A549 (cell line): ENCODE results near the gene MT1A. TPM values are rescaled to one million over a fixed set of nuclear protein-coding genes. Genes with fewer than 3 reads are reported as not detected.

ENCODE experiments used
- ATAC-seq, 2 experiments: fragments of 200-7000 bp in 1 of 2; fragments of >200 bp in 1 of 2; cut with Nextera tagmentation in 1 of 2; cut with Tn5 transposase in 1 of 2; 3 replicates each; pipeline versions ENCODE4 v1.8.0 to v1.9.1; 2018 to 2020; ENCODE audit warnings: mild to moderate bottlenecking in 1 of 2, moderate library complexity in 1 of 2
- CTCF ChIA-PET: fragments of 300-600 bp; sonication (Branson Sonifier 250); formaldehyde crosslinking; extraction: SDS; loops from one replicate; lab custom pipeline; 2021; ENCODE audit warnings: antibody characterized with exemption, inconsistent platforms; lab: Yijun Ruan, JAX
- POLR2A ChIA-PET: fragments of 350-600 bp; formaldehyde crosslinking; extraction: SDS; loops from one replicate; lab custom pipeline; 2021; ENCODE audit warnings: antibody characterized with exemption, inconsistent platforms; lab: Yijun Ruan, JAX
- DNase-seq, 2 experiments: peaks; one replicate each; pipeline versions ENCODE4 v3.0.0 to v3.0.0-alpha.2; 2011 to 2016; ENCODE audit warnings: low read depth in 1 of 2, low spot score in 1 of 2
- FAIRE-seq: peaks from 2 replicates; lab custom pipeline; 2011; peaks lifted over from hg19 to GRCh38; lab: Jason Lieb, UNC
- H3K27ac ChIP-seq, 2 experiments: fragments of >200 bp; sonication (Bioruptor Twin); formaldehyde crosslinking; 3 replicates each; pipeline ENCODE4 v1.5.1; 2016 to 2017
- H3K4me1 ChIP-seq: fragments of >200 bp; sonication (Bioruptor Twin); formaldehyde crosslinking; 3 replicates; pipeline ENCODE4 v1.6.1; 2016
- H3K4me2 ChIP-seq: fragments of >200 bp; sonication (Bioruptor Twin); formaldehyde crosslinking; 3 replicates; pipeline ENCODE4 v1.6.1; 2016
- H3K4me3 ChIP-seq: fragments of >200 bp; sonication (Bioruptor Twin); formaldehyde crosslinking; 3 replicates; pipeline ENCODE4 v1.5.1; 2016
- H3K9me3 ChIP-seq: fragments of >200 bp; sonication (Bioruptor Twin); formaldehyde crosslinking; 3 replicates; pipeline ENCODE4 v1.6.1; 2016
- BHLHE40 ChIP-seq: IDR thresholded peaks from 2 replicates; pipeline ENCODE4 v1.6.1; 2012; ENCODE audit warnings: low read depth, low read length, inconsistent platforms
- CBX2 ChIP-seq: fragments of 200-600 bp; sonication (generic); IDR thresholded peaks from 2 replicates; pipeline ENCODE4 v1.6.1; 2016; ENCODE audit warnings: low read depth, mild to moderate bottlenecking, borderline replicate concordance
- CBX8 ChIP-seq: fragments of 200-600 bp; sonication (generic); IDR thresholded peaks from 2 replicates; pipeline ENCODE4 v1.6.1; 2016
- CEBPB ChIP-seq, 2 experiments: fragments of >200 bp in 1 of 2; sonication (Bioruptor Twin) in 1 of 2; formaldehyde crosslinking in 1 of 2; IDR thresholded peaks; 2 replicates each; pipeline ENCODE4 v1.6.1; 2012 to 2016
- EHF ChIP-seq: fragments of 250-450 bp; sonication (Bioruptor Pico); IDR thresholded peaks from 2 replicates; pipeline ENCODE4 v1.5.0; 2020; ENCODE audit warnings: mild to moderate bottlenecking
- ESRRA ChIP-seq: fragments of 150-350 bp; IDR thresholded peaks from 2 replicates; pipeline ENCODE4 v1.6.1; 2014; ENCODE audit warnings: mild to moderate bottlenecking, low read length, borderline replicate concordance
- FOSL2 ChIP-seq, 2 experiments: fragments of 450-650 bp in 1 of 2; fragments of >200 bp in 1 of 2; sonication (Bioruptor Twin) in 1 of 2; formaldehyde crosslinking; IDR thresholded peaks; 2 replicates each; pipeline versions ENCODE4 v1.5.0 to v1.6.1; 2016 to 2020; ENCODE audit warnings: mild to moderate bottlenecking in 1 of 2, moderate library complexity in 1 of 2
- FOXS1 ChIP-seq: fragments of 250-450 bp; sonication (Bioruptor Pico); IDR thresholded peaks from 2 replicates; pipeline ENCODE4 v1.5.0; 2020; ENCODE audit warnings: mild to moderate bottlenecking, moderate library complexity
- GATA3 ChIP-seq: IDR thresholded peaks from 2 replicates; pipeline ENCODE4 v1.6.1; 2012; ENCODE audit warnings: borderline replicate concordance
- HEYL ChIP-seq: fragments of 250-450 bp; sonication (Bioruptor Pico); IDR thresholded peaks from 2 replicates; pipeline ENCODE4 v1.8.0; 2021; ENCODE audit warnings: mild to moderate bottlenecking, moderate library complexity
- HOXA7 ChIP-seq: fragments of 250-450 bp; sonication (Bioruptor Pico); IDR thresholded peaks from 2 replicates; pipeline ENCODE4 v1.5.0; 2020; ENCODE audit warnings: mild to moderate bottlenecking, moderate library complexity
- HOXB5 ChIP-seq: fragments of 250-450 bp; sonication (Bioruptor Pico); IDR thresholded peaks from 2 replicates; pipeline ENCODE4 v1.5.0; 2020; ENCODE audit warnings: mild to moderate bottlenecking, moderate library complexity
- JUN ChIP-seq, 2 experiments: fragments of >200 bp; sonication (Bioruptor Twin); formaldehyde crosslinking; IDR thresholded peaks; 2 replicates in 1 of 2; 3 replicates in 1 of 2; pipeline ENCODE4 v1.6.1; 2016 to 2017
- JUNB ChIP-seq: fragments of >200 bp; sonication (Bioruptor Twin); formaldehyde crosslinking; IDR thresholded peaks from 2 replicates; pipeline ENCODE4 v1.6.1; 2016
- KDM1A ChIP-seq: fragments of 200-600 bp; sonication (generic); IDR thresholded peaks from 2 replicates; pipeline ENCODE4 v1.6.1; 2016; ENCODE audit warnings: low read depth, mild to moderate bottlenecking
- MAZ ChIP-seq: fragments of 150-350 bp; IDR thresholded peaks from 2 replicates; pipeline ENCODE4 v1.6.1; 2014; ENCODE audit warnings: antibody characterized with exemption, low read depth, low read length, borderline replicate concordance
- MYC ChIP-seq: IDR thresholded peaks from 2 replicates; pipeline ENCODE4 v1.6.1; 2012; ENCODE audit warnings: mild to moderate bottlenecking, inconsistent platforms, low read length, improper control_type of control experiment, borderline replicate concordance
- PHF8 ChIP-seq: fragments of 200-600 bp; sonication (generic); IDR thresholded peaks from 2 replicates; pipeline ENCODE4 v1.6.1; 2016; ENCODE audit warnings: low read depth, mild to moderate bottlenecking, antibody characterized with exemption, moderate library complexity, borderline replicate concordance
- POLR2A ChIP-seq: IDR thresholded peaks from 2 replicates; pipeline ENCODE4 v1.6.1; 2012; ENCODE audit warnings: mild to moderate bottlenecking, low read length
- RARB ChIP-seq: fragments of 250-450 bp; sonication (Bioruptor Pico); IDR thresholded peaks from 2 replicates; pipeline ENCODE4 v1.8.0; 2021; ENCODE audit warnings: mild to moderate bottlenecking, moderate library complexity
- RCOR1 ChIP-seq: fragments of 150-350 bp; IDR thresholded peaks from 2 replicates; pipeline ENCODE4 v1.6.1; 2014; ENCODE audit warnings: antibody characterized with exemption, low read length, low read depth
- RFX5 ChIP-seq: fragments of 450-650 bp; IDR thresholded peaks from 2 replicates; pipeline ENCODE4 v1.7.1; 2014; ENCODE audit warnings: antibody characterized with exemption, mild to moderate bottlenecking, moderate library complexity
- SMC3 ChIP-seq: fragments of >200 bp; sonication (Bioruptor Twin); formaldehyde crosslinking; IDR thresholded peaks from 3 replicates; pipeline ENCODE4 v1.6.1; 2018; ENCODE audit warnings: inconsistent platforms
- SREBF2 ChIP-seq: fragments of 450-650 bp; IDR thresholded peaks from 2 replicates; pipeline ENCODE4 v1.6.1; 2014; ENCODE audit warnings: mild to moderate bottlenecking, moderate library complexity
- TFCP2L1 ChIP-seq: fragments of 250-450 bp; sonication (Bioruptor Pico); IDR thresholded peaks from 2 replicates; pipeline ENCODE4 v1.5.0; 2021; ENCODE audit warnings: mild to moderate bottlenecking
- ZC3H11A ChIP-seq: fragments of 450-650 bp; IDR thresholded peaks from 2 replicates; pipeline ENCODE4 v1.6.1; 2014; ENCODE audit warnings: antibody characterized with exemption, mild to moderate bottlenecking
- WGBS: methylation state at CpG from one replicate; pipeline ENCODE4 v1.1.6; 2017; ENCODE audit errors: missing lambda C conversion rate; 5-methylcytosine and 5-hydroxymethylcytosine counted together
- polyA plus RNA-seq, 4 experiments: library from polyadenylated mRNA; depleted of rRNA in 3 of 4; stranded (reverse); fragments of >200 nt; fragmentation: RNase III in 1 of 4; extraction: RNeasy Plus Mini Kit Qiagen cat#74134 plus additional on column Dnase treatment in 1 of 4; gene quantifications; 2 replicates in 3 of 4; 3 replicates in 1 of 4; pipeline ENCODE4 v1.2.3, GENCODE V29; 2011 to 2017
- TF ChIP-seq, protein P1 (sequence below): IDR thresholded peaks from 2 replicates; pipeline ENCODE4 v1.6.1; 2012
- TF ChIP-seq, protein P2 (sequence below): IDR thresholded peaks from 2 replicates; pipeline ENCODE4 v1.6.1; 2012; ENCODE audit warnings: low read depth, borderline replicate concordance
- TF ChIP-seq, protein P3 (sequence below): fragments of >200 bp; sonication (Bioruptor Twin); formaldehyde crosslinking; IDR thresholded peaks from 2 replicates; pipeline ENCODE4 v1.6.1; 2016
- TF ChIP-seq, protein P4 (sequence below): fragments of 200-600 bp; sonication (generic); IDR thresholded peaks from 2 replicates; pipeline ENCODE4 v1.6.1; 2016; ENCODE audit warnings: antibody characterized with exemption, mild to moderate bottlenecking, moderate library complexity
- TF ChIP-seq, protein P5 (sequence below): fragments of 250-450 bp; sonication (Bioruptor Pico); IDR thresholded peaks from 2 replicates; pipeline ENCODE4 v1.5.0; 2020; ENCODE audit warnings: low read depth, mild to moderate bottlenecking, moderate library complexity
- TF ChIP-seq, protein P6 (sequence below): IDR thresholded peaks from 2 replicates; pipeline ENCODE4 v1.6.1; 2012
- TF ChIP-seq, protein P7 (sequence below): fragments of 250-450 bp; sonication (Bioruptor Pico); IDR thresholded peaks from 2 replicates; pipeline ENCODE4 v1.5.0; 2021; ENCODE audit warnings: mild to moderate bottlenecking, moderate library complexity, borderline replicate concordance

Gene MT1A
- polyA plus RNA-seq, 2 of the 4 experiments (the other 2 are of a cell fraction), result 5.3 to 12.8 TPM

DNA sequence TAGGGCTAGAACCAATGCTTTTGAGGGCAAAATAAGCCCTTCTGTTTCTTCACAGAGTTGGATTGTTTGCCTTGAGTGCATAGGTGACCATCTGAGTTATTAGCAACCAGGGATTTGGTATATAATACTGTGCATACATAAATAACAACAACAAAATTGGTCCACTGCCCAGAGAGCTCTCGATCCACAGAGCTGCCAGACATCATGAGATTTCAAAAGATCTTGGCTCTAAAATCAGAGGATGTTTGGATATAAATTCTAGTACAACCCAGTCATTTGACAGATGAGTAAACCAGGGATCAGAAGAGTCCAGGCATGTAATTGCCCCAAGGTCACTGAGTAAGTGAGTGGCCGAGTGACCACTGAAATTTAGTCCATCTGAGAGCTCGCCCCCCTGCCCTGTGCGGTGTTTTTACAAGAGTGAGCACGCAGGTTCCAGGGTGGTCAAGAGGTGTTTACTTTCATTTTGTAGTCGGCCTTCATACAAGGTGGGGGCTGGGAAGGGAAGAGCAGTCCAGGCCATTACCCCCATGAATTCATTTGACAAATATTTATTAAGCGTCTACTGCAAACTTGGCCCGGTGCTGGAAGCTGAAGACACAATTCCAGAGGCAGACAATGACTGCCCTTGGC is 31.9 kb upstream of the MT1A start:
- peak overlapping the region; percentile 93 to 96 for H3K27ac ChIP-seq
- DNase-seq, result peak; percentile 55 to 91
- H3K4me3 ChIP-seq, result 0 out of 3 replicates have a peak overlapping the region, but pooled peaks have one; percentile 3
- no peaks in the 10 kb centered on the region for H3K9me3 ChIP-seq
- ChIA-PET CTCF (interaction anchor here (0.7 to 19.7 kb wide), 9 partner anchors 10 to 96 kb away, joined by 3 to 340 read pairs (median 4); partner anchors contain the start of genes MT1A, MT1B and MT1F), POLR2A (interaction anchor here (0.7 to 10.8 kb wide), 9 partner anchors 9 to 155 kb away, joined by 3 to 185 read pairs (median 4); partner anchors contain the start of genes MT1F, MT1X, NUDT21 and OGFOD1)
- peak; percentile 25 to 44 for ATAC-seq
- peak overlapping the region; percentile 81 for H3K4me2 ChIP-seq
- WGBS, result 4% methylated on average over 8 of the region's 8 CpGs
- FAIRE-seq, result no peak
- H3K4me1 ChIP-seq, result peaks cover 59% of the 10 kb centered on the region
- TF ChIP-seq HOXB5 (CRISPR knock-in tag) (no peak), MYC (0 out of 2 replicates have a peak, but pooled peaks have one; percentile 22), CEBPB (IDR thresholded peaks at IDR 0.05) (peak; percentile 71 to 81), RFX5 (no peak), FOXS1 (CRISPR knock-in tag) (peak; percentile 25; the same call in 1 of the 2 replicates), RCOR1 (no peak), RARB (CRISPR knock-in tag) (no peak), FOSL2 (IDR thresholded peaks at IDR 0.05) (peak; percentile 77), FOSL2 (CRISPR knock-in tag; IDR thresholded peaks at IDR 0.05) (peak; percentile 79), TFCP2L1 (CRISPR knock-in tag) (no peak), MAZ (no peak), PHF8 (no peak), KDM1A (no peak), HEYL (CRISPR knock-in tag) (no peak), GATA3 (peak; percentile 82), CBX2 (no peak), BHLHE40 (no peak), EHF (CRISPR knock-in tag) (no peak), CBX8 (no peak), JUNB (peak; percentile 91), HOXA7 (no peak), POLR2A (no peak), SREBF2 (no peak), ESRRA (peak; percentile 38; the same call in 1 of the 2 replicates), SMC3 (no peak), JUN (IDR thresholded peaks at IDR 0.05) (peak in 1 of 2 experiments; percentile 84; a peak in 4 of 5 replicates), ZC3H11A (no peak)
- TF ChIP-seq, protein P1, sequence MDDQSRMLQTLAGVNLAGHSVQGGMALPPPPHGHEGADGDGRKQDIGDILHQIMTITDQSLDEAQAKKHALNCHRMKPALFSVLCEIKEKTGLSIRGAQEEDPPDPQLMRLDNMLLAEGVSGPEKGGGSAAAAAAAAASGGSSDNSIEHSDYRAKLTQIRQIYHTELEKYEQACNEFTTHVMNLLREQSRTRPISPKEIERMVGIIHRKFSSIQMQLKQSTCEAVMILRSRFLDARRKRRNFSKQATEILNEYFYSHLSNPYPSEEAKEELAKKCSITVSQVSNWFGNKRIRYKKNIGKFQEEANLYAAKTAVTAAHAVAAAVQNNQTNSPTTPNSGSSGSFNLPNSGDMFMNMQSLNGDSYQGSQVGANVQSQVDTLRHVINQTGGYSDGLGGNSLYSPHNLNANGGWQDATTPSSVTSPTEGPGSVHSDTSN, result peak; percentile 44; the same call in 1 of the 2 replicates
- TF ChIP-seq, protein P2, sequence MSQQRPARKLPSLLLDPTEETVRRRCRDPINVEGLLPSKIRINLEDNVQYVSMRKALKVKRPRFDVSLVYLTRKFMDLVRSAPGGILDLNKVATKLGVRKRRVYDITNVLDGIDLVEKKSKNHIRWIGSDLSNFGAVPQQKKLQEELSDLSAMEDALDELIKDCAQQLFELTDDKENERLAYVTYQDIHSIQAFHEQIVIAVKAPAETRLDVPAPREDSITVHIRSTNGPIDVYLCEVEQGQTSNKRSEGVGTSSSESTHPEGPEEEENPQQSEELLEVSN, result no peak
- TF ChIP-seq, protein P3, sequence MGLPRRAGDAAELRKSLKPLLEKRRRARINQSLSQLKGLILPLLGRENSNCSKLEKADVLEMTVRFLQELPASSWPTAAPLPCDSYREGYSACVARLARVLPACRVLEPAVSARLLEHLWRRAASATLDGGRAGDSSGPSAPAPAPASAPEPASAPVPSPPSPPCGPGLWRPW, result no peak
- TF ChIP-seq, protein P4, sequence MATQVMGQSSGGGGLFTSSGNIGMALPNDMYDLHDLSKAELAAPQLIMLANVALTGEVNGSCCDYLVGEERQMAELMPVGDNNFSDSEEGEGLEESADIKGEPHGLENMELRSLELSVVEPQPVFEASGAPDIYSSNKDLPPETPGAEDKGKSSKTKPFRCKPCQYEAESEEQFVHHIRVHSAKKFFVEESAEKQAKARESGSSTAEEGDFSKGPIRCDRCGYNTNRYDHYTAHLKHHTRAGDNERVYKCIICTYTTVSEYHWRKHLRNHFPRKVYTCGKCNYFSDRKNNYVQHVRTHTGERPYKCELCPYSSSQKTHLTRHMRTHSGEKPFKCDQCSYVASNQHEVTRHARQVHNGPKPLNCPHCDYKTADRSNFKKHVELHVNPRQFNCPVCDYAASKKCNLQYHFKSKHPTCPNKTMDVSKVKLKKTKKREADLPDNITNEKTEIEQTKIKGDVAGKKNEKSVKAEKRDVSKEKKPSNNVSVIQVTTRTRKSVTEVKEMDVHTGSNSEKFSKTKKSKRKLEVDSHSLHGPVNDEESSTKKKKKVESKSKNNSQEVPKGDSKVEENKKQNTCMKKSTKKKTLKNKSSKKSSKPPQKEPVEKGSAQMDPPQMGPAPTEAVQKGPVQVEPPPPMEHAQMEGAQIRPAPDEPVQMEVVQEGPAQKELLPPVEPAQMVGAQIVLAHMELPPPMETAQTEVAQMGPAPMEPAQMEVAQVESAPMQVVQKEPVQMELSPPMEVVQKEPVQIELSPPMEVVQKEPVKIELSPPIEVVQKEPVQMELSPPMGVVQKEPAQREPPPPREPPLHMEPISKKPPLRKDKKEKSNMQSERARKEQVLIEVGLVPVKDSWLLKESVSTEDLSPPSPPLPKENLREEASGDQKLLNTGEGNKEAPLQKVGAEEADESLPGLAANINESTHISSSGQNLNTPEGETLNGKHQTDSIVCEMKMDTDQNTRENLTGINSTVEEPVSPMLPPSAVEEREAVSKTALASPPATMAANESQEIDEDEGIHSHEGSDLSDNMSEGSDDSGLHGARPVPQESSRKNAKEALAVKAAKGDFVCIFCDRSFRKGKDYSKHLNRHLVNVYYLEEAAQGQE, result no peak
- TF ChIP-seq, protein P5, sequence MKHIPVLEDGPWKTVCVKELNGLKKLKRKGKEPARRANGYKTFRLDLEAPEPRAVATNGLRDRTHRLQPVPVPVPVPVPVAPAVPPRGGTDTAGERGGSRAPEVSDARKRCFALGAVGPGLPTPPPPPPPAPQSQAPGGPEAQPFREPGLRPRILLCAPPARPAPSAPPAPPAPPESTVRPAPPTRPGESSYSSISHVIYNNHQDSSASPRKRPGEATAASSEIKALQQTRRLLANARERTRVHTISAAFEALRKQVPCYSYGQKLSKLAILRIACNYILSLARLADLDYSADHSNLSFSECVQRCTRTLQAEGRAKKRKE, result no peak
- TF ChIP-seq, protein P6, sequence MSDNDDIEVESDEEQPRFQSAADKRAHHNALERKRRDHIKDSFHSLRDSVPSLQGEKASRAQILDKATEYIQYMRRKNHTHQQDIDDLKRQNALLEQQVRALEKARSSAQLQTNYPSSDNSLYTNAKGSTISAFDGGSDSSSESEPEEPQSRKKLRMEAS, result no peak; the same call in none of the 2 replicates
- TF ChIP-seq, protein P7, sequence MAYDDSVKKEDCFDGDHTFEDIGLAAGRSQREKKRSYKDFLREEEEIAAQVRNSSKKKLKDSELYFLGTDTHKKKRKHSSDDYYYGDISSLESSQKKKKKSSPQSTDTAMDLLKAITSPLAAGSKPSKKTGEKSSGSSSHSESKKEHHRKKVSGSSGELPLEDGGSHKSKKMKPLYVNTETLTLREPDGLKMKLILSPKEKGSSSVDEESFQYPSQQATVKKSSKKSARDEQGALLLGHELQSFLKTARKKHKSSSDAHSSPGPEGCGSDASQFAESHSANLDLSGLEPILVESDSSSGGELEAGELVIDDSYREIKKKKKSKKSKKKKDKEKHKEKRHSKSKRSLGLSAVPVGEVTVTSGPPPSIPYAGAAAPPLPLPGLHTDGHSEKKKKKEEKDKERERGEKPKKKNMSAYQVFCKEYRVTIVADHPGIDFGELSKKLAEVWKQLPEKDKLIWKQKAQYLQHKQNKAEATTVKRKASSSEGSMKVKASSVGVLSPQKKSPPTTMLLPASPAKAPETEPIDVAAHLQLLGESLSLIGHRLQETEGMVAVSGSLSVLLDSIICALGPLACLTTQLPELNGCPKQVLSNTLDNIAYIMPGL, result no peak
